ENCODE measurements around the gene EXOSC3. TPM values are rescaled to one million over a fixed set of nuclear protein-coding genes. Genes with fewer than 3 reads are reported as not detected.

EXOSC3 gene
- total and polyA plus RNA-seq, 9 of the 15 experiments (the other 6 are each of a cell fraction or from before 2014, with no cell fraction given): 18.5 to 266 (median 114) TPM

GRCh38 chr9:37739222-37739621 lies 45.6 kb downstream of the EXOSC3 start (continued):
- TF ChIP-seq SRSF1 (IDR thresholded peaks at IDR 0.05; ENCODE audit: low read depth, low read length): no peak
- TF ChIP-seq, protein P1, sequence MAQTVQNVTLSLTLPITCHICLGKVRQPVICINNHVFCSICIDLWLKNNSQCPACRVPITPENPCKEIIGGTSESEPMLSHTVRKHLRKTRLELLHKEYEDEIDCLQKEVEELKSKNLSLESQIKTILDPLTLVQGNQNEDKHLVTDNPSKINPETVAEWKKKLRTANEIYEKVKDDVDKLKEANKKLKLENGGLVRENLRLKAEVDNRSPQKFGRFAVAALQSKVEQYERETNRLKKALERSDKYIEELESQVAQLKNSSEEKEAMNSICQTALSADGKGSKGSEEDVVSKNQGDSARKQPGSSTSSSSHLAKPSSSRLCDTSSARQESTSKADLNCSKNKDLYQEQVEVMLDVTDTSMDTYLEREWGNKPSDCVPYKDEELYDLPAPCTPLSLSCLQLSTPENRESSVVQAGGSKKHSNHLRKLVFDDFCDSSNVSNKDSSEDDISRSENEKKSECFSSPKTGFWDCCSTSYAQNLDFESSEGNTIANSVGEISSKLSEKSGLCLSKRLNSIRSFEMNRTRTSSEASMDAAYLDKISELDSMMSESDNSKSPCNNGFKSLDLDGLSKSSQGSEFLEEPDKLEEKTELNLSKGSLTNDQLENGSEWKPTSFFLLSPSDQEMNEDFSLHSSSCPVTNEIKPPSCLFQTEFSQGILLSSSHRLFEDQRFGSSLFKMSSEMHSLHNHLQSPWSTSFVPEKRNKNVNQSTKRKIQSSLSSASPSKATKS (CRISPR knock-in tag; IDR thresholded peaks at IDR 0.05): no peak
- no peak for TF ChIP-seq THRAP3 (IDR thresholded peaks at IDR 0.05; ENCODE audit: borderline replicate concordance)
- TF ChIP-seq, protein P2, sequence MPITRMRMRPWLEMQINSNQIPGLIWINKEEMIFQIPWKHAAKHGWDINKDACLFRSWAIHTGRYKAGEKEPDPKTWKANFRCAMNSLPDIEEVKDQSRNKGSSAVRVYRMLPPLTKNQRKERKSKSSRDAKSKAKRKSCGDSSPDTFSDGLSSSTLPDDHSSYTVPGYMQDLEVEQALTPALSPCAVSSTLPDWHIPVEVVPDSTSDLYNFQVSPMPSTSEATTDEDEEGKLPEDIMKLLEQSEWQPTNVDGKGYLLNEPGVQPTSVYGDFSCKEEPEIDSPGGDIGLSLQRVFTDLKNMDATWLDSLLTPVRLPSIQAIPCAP (CRISPR knock-in tag; IDR thresholded peaks at IDR 0.05; ENCODE audit: borderline replicate concordance): no peak
- no peak for TF ChIP-seq FOXM1 (IDR thresholded peaks at IDR 0.05; ENCODE audit: low read depth)
- TF ChIP-seq FOXM1 (CRISPR knock-in tag; IDR thresholded peaks at IDR 0.05; ENCODE audit: low read depth): no peak
- no peak for TF ChIP-seq PHB (CRISPR knock-in tag; IDR thresholded peaks at IDR 0.05)
- no peak for TF ChIP-seq ZNF384 (IDR thresholded peaks at IDR 0.05; ENCODE audit: low read depth, low read length)

- no peak overlapping the region for H2AFZ ChIP-seq (ENCODE audit: low read depth, low read length)
- DNase-seq (ENCODE audit: extremely low read depth in 1 of 4, low spot score in 3 of 4) (no peak), FAIRE-seq (no peak), ATAC-seq (no peak)
- no peaks in the 10 kb centered on the region for H3K79me2 ChIP-seq (ENCODE audit: control insufficient read depth, insufficient read depth, low read length)
- intact Hi-C loops (cut with micrococcal nuclease): no loop called here
- no peaks in the 10 kb centered on the region for H3K9me1 ChIP-seq (ENCODE audit: control insufficient read depth, insufficient read depth, low read length)
- H3K9ac ChIP-seq (ENCODE audit: insufficient read depth in 1 of 2, low read depth in 2 of 2, low read length in 2 of 2): no peak overlapping the region
- no peak overlapping the region for H3K4me2 ChIP-seq (ENCODE audit: insufficient read depth, low read length)
- H3K27me3 ChIP-seq (ENCODE audit: control insufficient read depth in 2 of 2, insufficient read depth in 2 of 2, low read length in 2 of 2): peaks cover 57 to 72% of the 10 kb centered on the region in 2 experiments
- WGBS (ENCODE audit: insufficient coverage, low coverage, missing lambda C conversion rate): 0% methylated on average over 2 of the region's 2 CpGs
- H3K4me3 ChIP-seq: no peak overlapping the region
- no peaks in the 10 kb centered on the region for H3K36me3 ChIP-seq (ENCODE audit: control insufficient read depth, insufficient read depth, low read length)
- H3K4me1 ChIP-seq (replicated peaks in 1 of 2; ENCODE audit: control insufficient read depth in 2 of 2, insufficient read depth in 2 of 2, low read length in 2 of 2): no peaks in the 10 kb centered on the region
- H3K27ac ChIP-seq (ENCODE audit: extremely low read depth, low read depth, low read length): no peak overlapping the region
- in situ Hi-C loops (cut with MboI): loop anchor here (25.0 kb wide), 1 partner anchor 629 kb away; no protein-coding TSS in a partner anchor
- ChIA-PET CTCF (ENCODE audit: low intra/inter-chr PET ratio) (no interaction called here), POLR2A (interaction anchor here (0.6 to 1.9 kb wide), 6 partner anchors 8 to 311 kb away, joined by 3 to 5 read pairs (median 4); partner anchors contain the start of gene GRHPR)
- H4K20me1 ChIP-seq (replicated peaks; ENCODE audit: control insufficient read depth, insufficient read depth, low read length): no peaks in the 10 kb centered on the region; the same call in 1 of the 2 replicates
- no peaks in the 10 kb centered on the region for H3K9me3 ChIP-seq (replicated peaks; ENCODE audit: control insufficient read depth, insufficient read depth, low read depth, low read length)
- BruUV-seq (replicated peaks): no TSS peak
- TF ChIP-seq SRSF9 (IDR thresholded peaks at IDR 0.05; ENCODE audit: borderline replicate concordance, low read depth, low read length) (no peak), ELF4 (CRISPR knock-in tag; IDR thresholded peaks at IDR 0.05) (no peak), SMARCC2 (IDR thresholded peaks at IDR 0.05; ENCODE audit: low read depth) (no peak), ZNF184 (CRISPR knock-in tag; IDR thresholded peaks at IDR 0.05) (no peak), DEAF1 (CRISPR knock-in tag; IDR thresholded peaks at IDR 0.05) (no peak)
- TF ChIP-seq, protein P3, sequence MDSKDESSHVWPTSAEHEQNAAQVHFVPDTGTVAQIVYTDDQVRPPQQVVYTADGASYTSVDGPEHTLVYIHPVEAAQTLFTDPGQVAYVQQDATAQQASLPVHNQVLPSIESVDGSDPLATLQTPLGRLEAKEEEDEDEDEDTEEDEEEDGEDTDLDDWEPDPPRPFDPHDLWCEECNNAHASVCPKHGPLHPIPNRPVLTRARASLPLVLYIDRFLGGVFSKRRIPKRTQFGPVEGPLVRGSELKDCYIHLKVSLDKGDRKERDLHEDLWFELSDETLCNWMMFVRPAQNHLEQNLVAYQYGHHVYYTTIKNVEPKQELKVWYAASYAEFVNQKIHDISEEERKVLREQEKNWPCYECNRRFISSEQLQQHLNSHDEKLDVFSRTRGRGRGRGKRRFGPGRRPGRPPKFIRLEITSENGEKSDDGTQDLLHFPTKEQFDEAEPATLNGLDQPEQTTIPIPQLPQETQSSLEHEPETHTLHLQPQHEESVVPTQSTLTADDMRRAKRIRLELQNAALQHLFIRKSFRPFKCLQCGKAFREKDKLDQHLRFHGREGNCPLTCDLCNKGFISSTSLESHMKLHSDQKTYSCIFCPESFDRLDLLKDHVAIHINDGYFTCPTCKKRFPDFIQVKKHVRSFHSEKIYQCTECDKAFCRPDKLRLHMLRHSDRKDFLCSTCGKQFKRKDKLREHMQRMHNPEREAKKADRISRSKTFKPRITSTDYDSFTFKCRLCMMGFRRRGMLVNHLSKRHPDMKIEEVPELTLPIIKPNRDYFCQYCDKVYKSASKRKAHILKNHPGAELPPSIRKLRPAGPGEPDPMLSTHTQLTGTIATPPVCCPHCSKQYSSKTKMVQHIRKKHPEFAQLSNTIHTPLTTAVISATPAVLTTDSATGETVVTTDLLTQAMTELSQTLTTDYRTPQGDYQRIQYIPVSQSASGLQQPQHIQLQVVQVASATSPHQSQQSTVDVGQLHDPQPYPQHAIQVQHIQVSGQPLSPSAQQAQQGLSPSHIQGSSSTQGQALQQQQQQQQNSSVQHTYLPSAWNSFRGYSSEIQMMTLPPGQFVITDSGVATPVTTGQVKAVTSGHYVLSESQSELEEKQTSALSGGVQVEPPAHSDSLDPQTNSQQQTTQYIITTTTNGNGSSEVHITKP (IDR thresholded peaks at IDR 0.05; ENCODE audit: partially characterized antibody): no peak
These were observed 51.9 kb downstream of the EXOSC3 start for GRCh38 chr9:37732952-37733351.

Data from K562 (cell line).